ENCODE results near the gene LDLRAD3.

The LDLRAD3 gene

GRCh38 chr11:36265793-36266628, 322.1 kb downstream of the LDLRAD3 start:
- peak; percentile 90 for TF ChIP-seq CTCF (IDR thresholded peaks at IDR 0.05; ENCODE audit: low read depth, low read length)
- Histone ChIP-seq H3K27ac (no peak overlapping the region), H3K36me3 (0 out of 2 replicates have a peak, but pooled peaks cover 2% of the 10 kb centered on the region), H3K27me3 (ENCODE audit: insufficient read depth, low read depth, severe bottlenecking) (no peaks in the 10 kb centered on the region), H3K4me3 (ENCODE audit: low read depth, low read length) (no peak overlapping the region), H3K9me3 (ENCODE audit: severe bottlenecking) (no peaks in the 10 kb centered on the region)
- DNase-seq: peak; percentile 59

- peaks cover 6% of the 10 kb centered on the region; the same call in 1 of the 2 replicates for H3K36me3 ChIP-seq
- no peaks in the 10 kb centered on the region for H3K9me3 ChIP-seq (ENCODE audit: severe bottlenecking)
- no peak for TF ChIP-seq CTCF (IDR thresholded peaks at IDR 0.05; ENCODE audit: low read depth, low read length)
- H3K4me3 ChIP-seq (ENCODE audit: low read depth, low read length): no peak overlapping the region
- no peaks in the 10 kb centered on the region for H3K27me3 ChIP-seq (ENCODE audit: insufficient read depth, low read depth, severe bottlenecking)
- DNase-seq: no peak
- no peak overlapping the region for H3K27ac ChIP-seq
These were observed 322.9 kb downstream of the LDLRAD3 start for GRCh38 chr11:36266767-36267166.

- H3K27me3 ChIP-seq (ENCODE audit: insufficient read depth, low read depth, severe bottlenecking): no peaks in the 10 kb centered on the region
- no peak overlapping the region for H3K4me3 ChIP-seq (ENCODE audit: low read depth, low read length)
- H3K36me3 ChIP-seq: peaks cover 16% of the 10 kb centered on the region; the same call in 1 of the 2 replicates
- no peak for TF ChIP-seq CTCF (IDR thresholded peaks at IDR 0.05; ENCODE audit: low read depth, low read length)
- no peak for DNase-seq
- no peak overlapping the region for H3K27ac ChIP-seq
- H3K9me3 ChIP-seq (ENCODE audit: severe bottlenecking): no peaks in the 10 kb centered on the region
These were observed 324.6 kb downstream of the LDLRAD3 start for GRCh38 chr11:36268337-36268985.

GRCh38 chr11:36270701-36271100, 326.8 kb downstream of the LDLRAD3 start:
- H3K27ac ChIP-seq: no peak overlapping the region
- peaks cover 25% of the 10 kb centered on the region for H3K36me3 ChIP-seq
- no peak for TF ChIP-seq CTCF (IDR thresholded peaks at IDR 0.05; ENCODE audit: low read depth, low read length)
- no peaks in the 10 kb centered on the region for H3K9me3 ChIP-seq (ENCODE audit: severe bottlenecking)
- no peak overlapping the region for H3K4me3 ChIP-seq (ENCODE audit: low read depth, low read length)
- no peak for DNase-seq
- no peaks in the 10 kb centered on the region for H3K27me3 ChIP-seq (ENCODE audit: insufficient read depth, low read depth, severe bottlenecking)

GRCh38 chr11:36271794-36272407, 328.0 kb downstream of the LDLRAD3 start:
- DNase-seq: no peak
- Histone ChIP-seq H3K4me3 (ENCODE audit: low read depth, low read length) (no peak overlapping the region), H3K36me3 (peaks cover 25% of the 10 kb centered on the region), H3K27me3 (ENCODE audit: insufficient read depth, low read depth, severe bottlenecking) (no peaks in the 10 kb centered on the region), H3K9me3 (ENCODE audit: severe bottlenecking) (no peaks in the 10 kb centered on the region), H3K27ac (no peak overlapping the region)
- TF ChIP-seq CTCF (IDR thresholded peaks at IDR 0.05; ENCODE audit: low read depth, low read length): 0 out of 2 replicates have a peak, but pooled peaks have one; percentile 18

All from WERI-Rb-1 (cell line).